HG02870 (cell line): ENCODE measurements around the gene ICAM5.
"Not testable (repeated sequence)": the region's sequence is repeated elsewhere in the genome, so short reads cannot be mapped to it uniquely, and the experiment has no call there.

Source experiments
- ATAC-seq: cut with Tn5 transposase; IDR thresholded peaks from one replicate; pipeline ENCODE4 v1.9.1; 2021; ENCODE audit warnings: mild to moderate bottlenecking, moderate library complexity; ENCODE audit not compliant: unreplicated experiment

ICAM5 gene

DNA sequence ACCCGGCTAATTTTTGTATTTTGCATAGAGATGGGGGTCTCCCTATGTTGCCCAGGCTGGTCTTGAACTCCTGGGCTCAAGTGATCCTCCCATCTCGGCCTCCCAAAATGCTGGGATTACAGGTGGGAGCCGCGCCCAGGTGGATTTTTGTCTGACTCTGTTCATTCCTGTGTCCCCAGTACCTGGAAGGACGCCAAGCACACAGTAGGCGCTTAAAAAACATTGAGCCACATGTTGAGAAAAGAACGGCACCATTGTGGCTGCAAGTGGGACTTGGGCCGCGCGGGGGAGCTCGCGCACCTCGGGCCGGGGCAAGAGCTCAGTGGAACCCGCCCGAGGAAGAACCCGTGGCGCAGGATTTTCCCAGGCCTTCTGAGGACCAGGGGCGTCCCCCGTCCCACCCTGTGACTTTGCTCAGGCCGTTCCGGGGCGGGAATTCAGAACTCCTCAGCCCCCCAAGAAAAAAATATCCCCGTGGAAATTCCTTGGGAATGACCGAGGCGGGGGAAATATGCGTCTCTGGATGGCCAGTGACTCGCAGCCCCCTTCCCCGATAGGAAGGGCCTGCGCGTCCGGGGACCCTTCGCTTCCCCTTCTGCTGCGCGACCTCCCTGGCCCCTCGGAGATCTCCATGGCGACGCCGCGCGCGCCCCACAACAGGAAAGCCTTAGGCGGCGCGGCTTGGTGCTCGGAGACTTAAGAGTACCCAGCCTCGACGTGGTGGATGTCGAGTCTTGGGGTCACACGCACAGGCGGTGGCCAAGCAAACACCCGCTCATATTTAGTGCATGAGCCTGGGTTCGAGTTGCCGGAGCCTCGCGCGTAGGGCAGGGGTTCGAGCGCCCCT is 20.2 kb upstream of the ICAM5 start:
- no peak for ATAC-seq

DNA sequence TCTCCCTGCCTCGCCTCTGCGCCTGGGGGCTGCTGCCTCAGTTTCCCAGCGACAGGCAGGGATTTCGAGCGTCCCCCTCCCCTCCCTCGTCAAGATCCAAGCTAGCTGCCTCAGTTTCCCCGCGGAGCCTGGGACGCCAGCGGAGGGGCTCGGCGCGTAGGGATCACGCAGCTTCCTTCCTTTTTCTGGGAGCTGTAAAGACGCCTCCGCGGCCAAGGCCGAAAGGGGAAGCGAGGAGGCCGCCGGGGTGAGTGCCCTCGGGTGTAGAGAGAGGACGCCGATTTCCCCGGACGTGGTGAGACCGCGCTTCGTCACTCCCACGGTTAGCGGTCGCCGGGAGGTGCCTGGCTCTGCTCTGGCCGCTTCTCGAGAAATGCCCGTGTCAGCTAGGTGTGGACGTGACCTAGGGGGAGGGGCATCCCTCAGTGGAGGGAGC is 19.6 kb upstream of the ICAM5 start:
- peak; percentile 38 for ATAC-seq

DNA sequence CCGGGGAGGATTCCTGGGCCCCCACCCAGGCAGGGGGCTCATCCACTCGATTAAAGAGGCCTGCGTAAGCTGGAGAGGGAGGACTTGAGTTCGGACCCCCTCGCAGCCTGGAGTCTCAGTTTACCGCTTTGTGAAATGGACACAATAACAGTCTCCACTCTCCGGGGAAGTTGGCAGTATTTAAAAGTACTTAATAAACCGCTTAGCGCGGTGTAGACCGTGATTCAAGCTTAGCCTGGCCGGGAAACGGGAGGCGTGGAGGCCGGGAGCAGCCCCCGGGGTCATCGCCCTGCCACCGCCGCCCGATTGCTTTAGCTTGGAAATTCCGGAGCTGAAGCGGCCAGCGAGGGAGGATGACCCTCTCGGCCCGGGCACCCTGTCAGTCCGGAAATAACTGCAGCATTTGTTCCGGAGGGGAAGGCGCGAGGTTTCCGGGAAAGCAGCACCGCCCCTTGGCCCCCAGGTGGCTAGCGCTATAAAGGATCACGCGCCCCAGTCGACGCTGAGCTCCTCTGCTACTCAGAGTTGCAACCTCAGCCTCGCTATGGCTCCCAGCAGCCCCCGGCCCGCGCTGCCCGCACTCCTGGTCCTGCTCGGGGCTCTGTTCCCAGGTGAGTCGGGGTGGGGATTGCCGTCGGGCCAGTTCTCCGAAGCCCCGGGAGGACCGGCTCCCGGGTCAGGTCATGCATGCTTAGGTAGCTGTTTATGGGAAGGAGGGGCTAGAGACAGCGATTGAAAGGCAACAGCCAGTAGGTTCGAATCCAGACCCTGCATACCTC is 18.9 kb upstream of the ICAM5 start, which contains the start of gene ICAM1:
ICAM1 (plus strand) TSS at position 505 of the 779 bp plus-strand sequence; CDS start at position 545, 40 bp downstream.
- ATAC-seq = no peak

DNA sequence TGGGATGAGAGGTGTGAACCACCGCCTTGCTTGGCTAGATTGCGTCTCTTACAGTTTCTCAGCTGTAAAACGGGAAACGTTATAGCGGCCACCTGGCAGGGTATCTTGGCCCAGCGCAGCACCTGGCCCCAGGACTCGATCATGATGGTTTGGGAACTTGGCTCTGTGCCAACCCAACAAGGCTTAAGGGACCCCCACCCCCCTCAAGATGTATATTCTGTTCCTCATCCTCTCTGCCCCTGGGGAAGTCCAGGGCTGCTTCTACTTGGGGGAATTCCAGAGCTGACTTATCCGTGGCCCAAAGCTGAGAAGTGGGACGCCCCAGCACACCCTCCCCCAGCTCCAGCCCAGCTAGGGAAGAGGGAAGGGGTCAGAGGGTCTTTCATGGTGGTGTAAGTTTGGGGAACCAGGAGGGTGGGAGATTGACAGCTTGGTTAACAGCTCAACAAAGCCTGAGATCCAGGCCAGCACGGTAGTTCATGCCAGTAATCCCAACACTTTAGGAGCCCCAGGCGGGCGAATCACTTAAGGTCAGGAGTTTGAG is 18.1 kb upstream of the ICAM5 start:
- ATAC-seq = no peak

DNA sequence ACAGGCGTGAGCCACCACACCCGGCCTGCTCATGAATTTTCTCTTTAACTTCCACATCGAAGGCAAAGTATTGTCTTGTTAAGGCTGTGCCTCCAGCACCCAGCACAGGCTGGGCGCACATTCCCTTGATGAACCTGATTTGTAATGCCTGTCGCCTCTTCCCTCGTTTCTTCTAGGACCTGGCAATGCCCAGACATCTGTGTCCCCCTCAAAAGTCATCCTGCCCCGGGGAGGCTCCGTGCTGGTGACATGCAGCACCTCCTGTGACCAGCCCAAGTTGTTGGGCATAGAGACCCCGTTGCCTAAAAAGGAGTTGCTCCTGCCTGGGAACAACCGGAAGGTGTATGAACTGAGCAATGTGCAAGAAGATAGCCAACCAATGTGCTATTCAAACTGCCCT is 15.2 kb upstream of the ICAM5 start:
- no peak for ATAC-seq

DNA sequence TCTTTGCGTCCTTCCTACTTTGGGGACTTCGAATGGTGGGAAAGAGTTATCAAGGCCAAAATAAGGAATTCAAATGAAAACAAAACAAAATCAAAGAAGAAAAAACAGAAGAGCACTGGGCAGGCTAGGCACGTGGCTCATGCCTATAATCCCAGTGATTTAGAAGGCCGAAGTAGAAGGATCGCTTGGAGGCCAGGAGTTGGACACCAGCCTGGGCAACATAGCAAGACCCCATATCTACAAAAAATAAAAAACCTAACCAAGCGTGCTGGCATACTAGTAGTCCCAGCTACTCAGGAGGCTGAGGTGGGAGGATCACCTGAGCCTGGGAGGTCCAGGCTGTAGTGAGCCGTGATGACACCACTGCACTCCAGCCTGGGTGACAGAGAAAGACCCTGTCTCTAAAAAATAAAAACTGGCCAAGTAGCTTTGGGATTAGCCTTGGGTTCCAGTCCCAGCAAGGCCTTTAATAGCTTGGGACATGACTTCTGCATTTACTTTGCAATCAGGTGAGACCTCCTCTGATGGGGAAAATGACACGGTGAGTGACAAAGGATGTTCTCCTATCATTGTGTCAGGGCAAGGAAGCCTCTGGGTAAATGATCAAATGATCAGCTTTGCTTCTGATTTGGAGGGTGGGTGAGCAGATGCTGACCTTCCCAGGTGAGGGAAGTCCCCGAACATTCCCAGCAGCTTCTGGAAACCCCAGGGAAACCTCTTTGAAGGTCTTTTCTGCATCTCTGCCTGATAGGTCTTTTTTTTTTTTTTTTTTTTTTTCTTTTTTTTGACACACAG is 11.8 kb upstream of the ICAM5 start:
- no peak for ATAC-seq

DNA sequence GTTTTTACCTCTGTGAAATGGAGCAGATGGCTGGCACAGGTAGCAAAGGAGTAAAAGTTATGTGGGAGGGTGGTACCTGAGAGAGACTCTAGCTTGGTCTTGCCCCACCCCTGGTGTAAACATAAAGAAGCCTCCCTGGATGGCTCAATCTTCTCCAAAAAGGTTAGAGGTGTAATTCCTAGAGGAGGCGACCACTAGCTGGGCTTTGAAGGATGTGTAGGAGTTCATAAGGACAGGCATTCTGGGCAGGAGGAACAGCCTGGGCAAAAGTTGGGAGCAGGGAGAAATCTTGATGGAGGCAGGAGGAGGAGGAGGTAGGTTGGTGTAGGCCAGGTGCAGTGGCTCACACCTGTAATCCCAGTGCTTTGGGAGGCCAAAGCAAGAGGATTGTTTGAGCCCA is 10.8 kb upstream of the ICAM5 start:
- ATAC-seq = no peak

DNA sequence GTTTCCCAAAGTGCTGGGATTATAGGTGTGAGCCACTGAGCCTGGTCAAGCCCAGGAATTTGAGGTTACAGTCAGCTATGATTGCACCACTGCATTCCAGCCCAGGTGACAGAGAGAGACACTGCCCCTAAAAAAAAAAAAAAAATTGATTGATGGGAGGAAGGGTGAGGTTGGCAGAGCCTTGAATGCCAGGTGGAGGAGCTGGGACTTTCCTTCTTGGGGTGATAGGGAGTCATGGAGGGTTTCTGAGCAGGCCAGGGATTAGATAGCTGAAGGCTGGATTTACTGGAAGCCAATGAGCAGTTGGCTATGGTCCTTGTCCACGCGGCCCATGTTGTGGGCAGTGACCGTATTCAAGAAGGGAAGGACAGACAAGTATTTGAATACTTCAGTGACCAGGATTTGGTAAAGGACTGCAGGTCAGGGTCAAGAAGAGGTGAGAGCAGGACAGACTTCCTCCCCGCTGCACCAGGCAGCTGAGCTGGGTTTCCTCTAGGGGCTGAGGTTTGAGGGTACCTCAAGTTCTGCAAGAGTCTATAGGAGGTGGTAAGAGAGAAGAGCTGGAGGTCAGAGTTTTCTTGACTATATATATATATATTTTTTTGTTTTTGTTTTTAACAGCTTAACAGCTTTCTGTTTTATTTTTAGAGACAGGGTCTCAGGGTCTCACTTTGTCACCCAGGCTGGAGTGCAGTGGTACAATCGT is 9.9 kb upstream of the ICAM5 start:
- no peak for ATAC-seq

DNA sequence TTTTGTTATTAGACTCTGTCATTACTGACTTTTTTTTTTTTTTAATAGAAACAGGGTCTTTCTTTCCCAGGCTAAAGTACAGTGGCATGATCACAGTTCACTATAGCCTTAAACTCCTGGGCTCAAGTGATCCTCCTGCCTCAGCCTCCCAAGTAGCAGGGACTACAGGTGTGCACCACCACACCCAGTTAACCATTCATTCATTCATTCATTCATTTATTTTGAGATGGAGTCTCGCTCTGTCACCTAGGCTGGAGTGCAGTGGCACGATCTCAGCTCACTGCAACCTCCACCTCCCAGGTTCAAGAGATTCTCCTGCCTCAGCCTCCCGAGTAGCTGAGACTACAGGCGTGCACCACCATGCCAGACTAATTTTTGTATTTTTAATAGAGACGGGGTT is 7.7 kb upstream of the ICAM5 start:
- ATAC-seq = not testable (repeated sequence)

DNA sequence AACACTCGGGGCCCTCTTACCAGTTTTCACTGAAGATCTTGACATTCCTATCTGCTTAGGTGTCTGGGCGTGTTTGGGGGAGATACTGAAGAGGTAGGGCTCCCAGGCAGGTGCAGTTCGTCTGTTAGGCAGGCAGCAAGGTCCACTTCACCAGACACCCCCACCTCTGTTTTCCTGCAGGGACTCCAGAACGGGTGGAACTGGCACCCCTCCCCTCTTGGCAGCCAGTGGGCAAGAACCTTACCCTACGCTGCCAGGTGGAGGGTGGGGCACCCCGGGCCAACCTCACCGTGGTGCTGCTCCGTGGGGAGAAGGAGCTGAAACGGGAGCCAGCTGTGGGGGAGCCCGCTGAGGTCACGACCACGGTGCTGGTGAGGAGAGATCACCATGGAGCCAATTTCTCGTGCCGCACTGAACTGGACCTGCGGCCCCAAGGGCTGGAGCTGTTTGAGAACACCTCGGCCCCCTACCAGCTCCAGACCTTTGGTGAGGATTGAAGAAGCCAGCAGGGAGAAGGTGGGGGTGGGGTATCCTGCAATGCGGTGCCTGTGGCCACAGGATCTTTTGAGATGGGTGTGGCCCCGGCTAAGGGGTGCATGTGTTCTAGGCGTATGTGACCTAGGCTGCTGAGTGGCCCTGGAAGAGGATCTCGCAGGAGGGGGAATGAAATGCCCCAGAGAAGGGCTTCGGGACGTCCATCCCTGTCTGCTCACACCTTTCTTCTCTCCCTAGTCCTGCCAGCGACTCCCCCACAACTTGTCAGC is 6.3 kb upstream of the ICAM5 start:
- no peak for ATAC-seq

DNA sequence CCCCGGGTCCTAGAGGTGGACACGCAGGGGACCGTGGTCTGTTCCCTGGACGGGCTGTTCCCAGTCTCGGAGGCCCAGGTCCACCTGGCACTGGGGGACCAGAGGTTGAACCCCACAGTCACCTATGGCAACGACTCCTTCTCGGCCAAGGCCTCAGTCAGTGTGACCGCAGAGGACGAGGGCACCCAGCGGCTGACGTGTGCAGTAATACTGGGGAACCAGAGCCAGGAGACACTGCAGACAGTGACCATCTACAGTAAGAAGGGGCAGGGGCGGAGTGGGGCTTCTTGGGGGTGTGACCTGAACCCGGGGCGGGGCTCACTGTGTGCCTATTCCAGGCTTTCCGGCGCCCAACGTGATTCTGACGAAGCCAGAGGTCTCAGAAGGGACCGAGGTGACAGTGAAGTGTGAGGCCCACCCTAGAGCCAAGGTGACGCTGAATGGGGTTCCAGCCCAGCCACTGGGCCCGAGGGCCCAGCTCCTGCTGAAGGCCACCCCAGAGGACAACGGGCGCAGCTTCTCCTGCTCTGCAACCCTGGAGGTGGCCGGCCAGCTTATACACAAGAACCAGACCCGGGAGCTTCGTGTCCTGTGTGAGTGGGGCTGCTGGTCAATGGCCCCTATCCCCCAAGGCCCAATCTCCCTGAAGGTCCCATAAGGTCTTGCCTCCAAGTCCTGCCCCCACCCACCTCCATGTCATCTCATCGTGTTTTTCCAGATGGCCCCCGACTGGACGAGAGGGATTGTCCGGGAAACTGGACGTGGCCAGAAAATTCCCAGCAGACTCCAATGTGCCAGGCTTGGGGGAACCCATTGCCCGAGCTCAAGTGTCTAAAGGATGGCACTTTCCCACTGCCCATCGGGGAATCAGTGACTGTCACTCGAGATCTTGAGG is 5.4 kb upstream of the ICAM5 start:
- no peak for ATAC-seq

DNA sequence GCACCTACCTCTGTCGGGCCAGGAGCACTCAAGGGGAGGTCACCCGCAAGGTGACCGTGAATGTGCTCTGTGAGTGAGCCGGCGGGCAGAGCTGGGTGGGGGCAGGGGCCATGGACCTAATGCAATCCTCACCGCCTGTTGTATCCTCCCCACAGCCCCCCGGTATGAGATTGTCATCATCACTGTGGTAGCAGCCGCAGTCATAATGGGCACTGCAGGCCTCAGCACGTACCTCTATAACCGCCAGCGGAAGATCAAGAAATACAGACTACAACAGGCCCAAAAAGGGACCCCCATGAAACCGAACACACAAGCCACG is 4.8 kb upstream of the ICAM5 start:
- ATAC-seq = no peak

DNA sequence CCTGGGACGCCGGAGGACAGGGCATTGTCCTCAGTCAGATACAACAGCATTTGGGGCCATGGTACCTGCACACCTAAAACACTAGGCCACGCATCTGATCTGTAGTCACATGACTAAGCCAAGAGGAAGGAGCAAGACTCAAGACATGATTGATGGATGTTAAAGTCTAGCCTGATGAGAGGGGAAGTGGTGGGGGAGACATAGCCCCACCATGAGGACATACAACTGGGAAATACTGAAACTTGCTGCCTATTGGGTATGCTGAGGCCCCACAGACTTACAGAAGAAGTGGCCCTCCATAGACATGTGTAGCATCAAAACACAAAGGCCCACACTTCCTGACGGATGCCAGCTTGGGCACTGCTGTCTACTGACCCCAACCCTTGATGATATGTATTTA is 4.4 kb upstream of the ICAM5 start:
- ATAC-seq = no peak

DNA sequence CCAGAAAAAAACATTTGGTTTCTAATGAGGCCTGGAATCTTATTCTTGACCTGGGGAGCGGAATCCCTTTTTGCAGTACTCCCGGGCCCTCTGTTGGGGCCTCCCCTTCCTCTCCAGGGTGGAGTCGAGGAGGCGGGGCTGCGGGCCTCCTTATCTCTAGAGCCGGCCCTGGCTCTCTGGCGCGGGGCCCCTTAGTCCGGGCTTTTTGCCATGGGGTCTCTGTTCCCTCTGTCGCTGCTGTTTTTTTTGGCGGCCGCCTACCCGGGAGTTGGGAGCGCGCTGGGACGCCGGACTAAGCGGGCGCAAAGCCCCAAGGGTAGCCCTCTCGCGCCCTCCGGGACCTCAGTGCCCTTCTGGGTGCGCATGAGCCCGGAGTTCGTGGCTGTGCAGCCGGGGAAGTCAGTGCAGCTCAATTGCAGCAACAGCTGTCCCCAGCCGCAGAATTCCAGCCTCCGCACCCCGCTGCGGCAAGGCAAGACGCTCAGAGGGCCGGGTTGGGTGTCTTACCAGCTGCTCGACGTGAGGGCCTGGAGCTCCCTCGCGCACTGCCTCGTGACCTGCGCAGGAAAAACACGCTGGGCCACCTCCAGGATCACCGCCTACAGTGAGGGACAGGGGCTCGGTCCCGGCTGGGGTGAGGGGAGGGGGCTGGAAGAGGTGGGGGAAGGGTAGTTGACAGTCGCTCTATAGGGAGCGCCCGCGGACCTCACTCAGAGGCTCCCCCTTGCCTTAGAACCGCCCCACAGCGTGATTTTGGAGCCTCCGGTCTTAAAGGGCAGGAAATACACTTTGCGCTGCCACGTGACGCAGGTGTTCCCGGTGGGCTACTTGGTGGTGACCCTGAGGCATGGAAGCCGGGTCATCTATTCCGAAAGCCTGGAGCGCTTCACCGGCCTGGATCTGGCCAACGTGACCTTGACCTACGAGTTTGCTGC is 2.7 kb upstream of the ICAM5 start, which contains the start of gene ICAM4:
ICAM4 (plus strand) TSS at position 153 of the 935 bp plus-strand sequence; CDS start at position 211, 58 bp downstream.
- ATAC-seq = no peak

DNA sequence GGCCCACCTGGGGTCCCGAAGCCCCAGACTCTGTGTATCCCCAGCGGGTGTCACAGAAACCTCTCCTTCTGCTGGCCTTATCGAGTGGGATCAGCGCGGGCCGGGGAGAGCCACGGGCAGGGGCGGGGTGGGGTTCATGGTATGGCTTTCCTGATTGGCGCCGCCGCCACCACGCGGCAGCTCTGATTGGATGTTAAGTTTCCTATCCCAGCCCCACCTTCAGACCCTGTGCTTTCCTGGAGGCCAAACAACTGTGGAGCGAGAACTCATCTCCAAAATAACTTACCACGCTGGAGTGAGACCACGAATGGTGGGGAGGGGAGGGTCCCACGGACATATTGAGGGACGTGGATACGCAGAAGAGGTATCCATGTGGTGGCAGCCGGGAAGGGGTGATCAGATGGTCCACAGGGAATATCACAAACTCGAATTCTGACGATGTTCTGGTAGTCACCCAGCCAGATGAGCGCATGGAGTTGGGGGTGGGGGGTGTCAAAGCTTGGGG is 1.0 kb upstream of the ICAM5 start:
- ATAC-seq = no peak

DNA sequence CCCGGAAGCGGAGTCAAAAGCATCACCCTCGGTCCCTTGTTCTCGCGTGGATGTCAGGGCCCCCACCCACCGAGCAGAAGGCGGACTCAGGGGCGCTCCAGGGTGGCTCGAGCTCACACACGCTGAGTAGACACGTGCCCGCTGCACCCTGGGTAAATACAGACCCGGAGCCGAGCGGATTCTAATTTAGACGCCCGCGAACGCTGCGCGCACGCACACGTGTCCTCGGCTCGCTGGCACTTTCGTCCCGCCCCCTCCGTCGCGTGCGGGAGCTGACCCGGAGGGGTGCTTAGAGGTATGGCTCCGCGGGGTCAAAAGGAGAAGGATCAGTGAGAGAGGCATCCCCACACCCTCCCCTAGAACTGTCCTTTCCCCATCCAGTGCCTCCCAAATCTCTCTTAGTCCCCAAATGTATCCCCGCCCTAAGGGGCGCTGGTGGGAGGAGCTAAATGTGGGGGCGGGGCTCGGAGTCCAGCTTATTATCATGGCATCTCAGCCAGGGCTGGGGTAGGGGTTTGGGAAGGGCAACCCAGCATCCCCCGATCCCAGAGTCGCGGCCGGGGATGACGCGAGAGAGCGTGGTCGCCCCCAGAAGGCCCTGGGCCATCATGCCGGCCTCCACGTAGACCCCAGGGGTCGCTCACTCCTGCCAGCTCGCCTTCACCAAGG is 451 bp upstream of the ICAM5 start:
- ATAC-seq = no peak

DNA sequence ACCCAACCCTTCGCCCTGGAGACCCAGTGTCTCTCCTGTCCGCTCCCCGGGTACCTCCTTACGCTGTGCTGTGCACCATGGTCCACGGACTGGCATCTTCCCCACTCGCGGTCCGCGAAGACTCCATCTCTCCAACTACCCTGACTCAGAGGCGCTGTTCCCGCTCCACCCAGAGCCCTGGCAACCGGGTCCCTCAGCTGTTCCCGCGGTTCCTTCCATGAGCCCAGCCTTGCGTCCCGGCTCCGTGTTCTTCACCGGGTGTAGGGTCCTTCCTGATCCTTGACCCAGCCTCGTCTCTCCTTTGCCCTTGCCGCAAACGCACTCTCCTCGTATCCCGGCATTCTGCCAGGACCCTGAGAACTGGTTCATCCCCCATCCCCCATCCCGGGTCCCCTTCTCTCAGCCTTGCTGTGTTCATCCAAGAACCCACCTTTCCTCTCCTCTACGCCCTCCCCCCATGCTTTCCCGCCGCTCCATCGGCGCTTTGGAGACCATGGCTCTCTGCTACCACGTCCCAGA is 664 bp downstream of the ICAM5 start:
- ATAC-seq = no peak
